Esophagus squamous epithelium (tissue), 4 donors: ENCODE measurements around the gene PTPN2.

Experiments
- POLR2A ChIP-seq, 4 donors: fragments of 450-650 bp; IDR thresholded peaks; one replicate each; pipeline ENCODE4 v1.6.1; 2017; ENCODE audit warnings: antibody characterized with exemption in 4 of 4, mild to moderate bottlenecking in 4 of 4, moderate library complexity in 3 of 4
- TF ChIP-seq, protein P1 (sequence below), 6 experiments: fragments of 450-650 bp in 4 of 6; fragments of 200-600 bp in 2 of 6; sonication (generic) in 2 of 6; IDR thresholded peaks; one replicate each; pipeline ENCODE4 v1.5.1; 2016 to 2019; ENCODE audit warnings: antibody characterized with exemption in 6 of 6, mild to moderate bottlenecking in 4 of 6, moderate library complexity in 4 of 6

GRCh38 chr18:12928641-12929040 is 44.6 kb upstream of the PTPN2 start:
- TF ChIP-seq POLR2A (IDR thresholded peaks at IDR 0.05), result no peak
- TF ChIP-seq, protein P1, sequence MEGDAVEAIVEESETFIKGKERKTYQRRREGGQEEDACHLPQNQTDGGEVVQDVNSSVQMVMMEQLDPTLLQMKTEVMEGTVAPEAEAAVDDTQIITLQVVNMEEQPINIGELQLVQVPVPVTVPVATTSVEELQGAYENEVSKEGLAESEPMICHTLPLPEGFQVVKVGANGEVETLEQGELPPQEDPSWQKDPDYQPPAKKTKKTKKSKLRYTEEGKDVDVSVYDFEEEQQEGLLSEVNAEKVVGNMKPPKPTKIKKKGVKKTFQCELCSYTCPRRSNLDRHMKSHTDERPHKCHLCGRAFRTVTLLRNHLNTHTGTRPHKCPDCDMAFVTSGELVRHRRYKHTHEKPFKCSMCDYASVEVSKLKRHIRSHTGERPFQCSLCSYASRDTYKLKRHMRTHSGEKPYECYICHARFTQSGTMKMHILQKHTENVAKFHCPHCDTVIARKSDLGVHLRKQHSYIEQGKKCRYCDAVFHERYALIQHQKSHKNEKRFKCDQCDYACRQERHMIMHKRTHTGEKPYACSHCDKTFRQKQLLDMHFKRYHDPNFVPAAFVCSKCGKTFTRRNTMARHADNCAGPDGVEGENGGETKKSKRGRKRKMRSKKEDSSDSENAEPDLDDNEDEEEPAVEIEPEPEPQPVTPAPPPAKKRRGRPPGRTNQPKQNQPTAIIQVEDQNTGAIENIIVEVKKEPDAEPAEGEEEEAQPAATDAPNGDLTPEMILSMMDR (IDR thresholded peaks at IDR 0.05), result no peak
